HCEC 1CT (cell line): ENCODE results near the gene MAGIX.

Experiments used
- DNase-seq: peaks from one replicate; pipeline ENCODE4 v3.0.0-alpha.2; 2017

Gene MAGIX

GRCh38 chrX:49184294-49185281, 22.0 kb downstream of the MAGIX start:
- peak; percentile 81 for DNase-seq

- peak; percentile 68 for DNase-seq
Measured at GRCh38 chrX:49186125-49187027, 23.8 kb downstream of the MAGIX start, which contains the start of gene PRICKLE3. TSS of gene PRICKLE3 (minus strand) at chrX:49186373. CDS start at chrX:49186297, 76 bp downstream.

- no peak for DNase-seq
Measured at GRCh38 chrX:49187028-49187394, 24.5 kb downstream of the MAGIX start.

GRCh38 chrX:49187526-49187925, 25.0 kb downstream of the MAGIX start:
- no peak for DNase-seq

GRCh38 chrX:49188468-49189076, 26.0 kb downstream of the MAGIX start:
- no peak for DNase-seq

- no peak for DNase-seq
Measured at GRCh38 chrX:49189606-49190005, 27.0 kb downstream of the MAGIX start.

- DNase-seq, result peak; percentile 98
Measured at GRCh38 chrX:49190821-49191573, 28.4 kb downstream of the MAGIX start.

GRCh38 chrX:49191574-49192011, 29.0 kb downstream of the MAGIX start:
- no peak for DNase-seq

GRCh38 chrX:49192722-49193328, 30.3 kb downstream of the MAGIX start:
- DNase-seq, result peak; percentile 18

GRCh38 chrX:49193542-49193964, 31.0 kb downstream of the MAGIX start:
- no peak for DNase-seq

- DNase-seq, result no peak
Measured at GRCh38 chrX:49197543-49198087, 35.1 kb downstream of the MAGIX start.

- no peak for DNase-seq
Measured at GRCh38 chrX:49198540-49199314, 36.2 kb downstream of the MAGIX start.

GRCh38 chrX:49199315-49199595, 36.7 kb downstream of the MAGIX start:
- no peak for DNase-seq

- DNase-seq, result peak; percentile 81
Measured at GRCh38 chrX:49199906-49200771, 37.6 kb downstream of the MAGIX start, which contains the start of gene SYP. TSS of gene SYP (minus strand) at chrX:49200193. CDS start at chrX:49200186, 7 bp downstream.

- no peak for DNase-seq
Measured at GRCh38 chrX:49202022-49202421, 39.5 kb downstream of the MAGIX start.

- no peak for DNase-seq
Measured at GRCh38 chrX:49203536-49203935, 41.0 kb downstream of the MAGIX start.

GRCh38 chrX:49204017-49204416, 41.5 kb downstream of the MAGIX start:
- no peak for DNase-seq

- no peak for DNase-seq
Measured at GRCh38 chrX:49204709-49205108, 42.2 kb downstream of the MAGIX start.

- DNase-seq, result no peak
Measured at GRCh38 chrX:49205443-49205842, 42.9 kb downstream of the MAGIX start.

- DNase-seq, result no peak
Measured at GRCh38 chrX:49206543-49206942, 44.0 kb downstream of the MAGIX start.
